GM12878 (cell line): Measurements from ENCODE around the gene POLD2. TPM values are rescaled to one million over a fixed set of nuclear protein-coding genes. Genes with fewer than 3 reads are reported as not detected.

ENCODE experiments used
- ATAC-seq: fragments of 200-7000 bp; cut with Tn5 transposase; 3 replicates; pipeline ENCODE4 v1.9.1; 2020; ENCODE audit warnings: mild to moderate bottlenecking, moderate library complexity
- BruUV-seq: library from RNA; stranded (reverse); fragments of 400-500 nt; replicated peaks from 2 replicates; lab custom pipeline; 2021; lab: Mats Ljungman, UMichigan
- CTCF ChIA-PET: fragments of 300-600 bp; sonication (Branson Sonifier 250); formaldehyde crosslinking; extraction: SDS; loops from one replicate; lab custom pipeline; 2021; ENCODE audit warnings: inconsistent platforms; lab: Yijun Ruan, JAX
- POLR2A ChIA-PET: fragments of 350-600 bp; formaldehyde crosslinking; extraction: SDS; loops from one replicate; lab custom pipeline; 2021; ENCODE audit warnings: inconsistent platforms; lab: Charles Lee
- RAD21 ChIA-PET: fragments of 300-600 bp; sonication (Branson Sonifier 250); formaldehyde crosslinking; loops from one replicate; lab custom pipeline; 2023; ENCODE audit warnings: antibody characterized with exemption; ENCODE audit not compliant: unreplicated experiment; lab: Charles Lee
- SMC1A ChIA-PET: fragments of 300-600 bp; sonication (Branson Sonifier 250); formaldehyde crosslinking; loops from one replicate; lab custom pipeline; 2023; ENCODE audit not compliant: unreplicated experiment, uncharacterized antibody; lab: Charles Lee
- DNase-seq: peaks from one replicate; pipeline ENCODE4 v3.0.0-alpha.2; 2011; ENCODE audit warnings: low read depth, low spot score
- FAIRE-seq: peaks from 3 replicates; lab custom pipeline; 2011; peaks lifted over from hg19 to GRCh38; lab: Jason Lieb, UNC
- H2AFZ ChIP-seq: 2 replicates; pipeline ENCODE4 v1.6.0; 2011; ENCODE audit warnings: low read depth, low read length, control low read depth; ENCODE audit not compliant: control insufficient read depth
- H3K27ac ChIP-seq: 2 replicates; pipeline ENCODE4 v1.5.1; 2011; ENCODE audit warnings: control low read depth; ENCODE audit not compliant: control insufficient read depth, insufficient read depth
- H3K27me3 ChIP-seq, 2 experiments: replicated peaks in 1 of 2; 2 replicates each; pipeline versions ENCODE4 v1.6.0 to v1.6.1; 2011; ENCODE audit warnings: low read length in 1 of 2; ENCODE audit not compliant: control insufficient read depth in 2 of 2, insufficient read depth in 2 of 2
- H3K36me3 ChIP-seq, 2 experiments: 2 replicates each; pipeline ENCODE4 v1.5.1; 2011; ENCODE audit warnings: low read length in 1 of 2; ENCODE audit not compliant: control insufficient read depth in 2 of 2, insufficient read depth in 2 of 2
- H3K4me1 ChIP-seq: 2 replicates; pipeline ENCODE4 v1.6.1; 2011; ENCODE audit warnings: mild to moderate bottlenecking, low read length, moderate library complexity, mixed read lengths; ENCODE audit not compliant: control insufficient read depth, insufficient read depth
- H3K4me2 ChIP-seq: 2 replicates; pipeline ENCODE4 v1.6.0; 2011; ENCODE audit warnings: control low read depth; ENCODE audit not compliant: control insufficient read depth, insufficient read depth
- H3K4me3 ChIP-seq: fragments of 200-600 bp; sonication (generic); 2 replicates; pipeline ENCODE4 v1.5.1; 2016
- H3K79me2 ChIP-seq: 2 replicates; pipeline ENCODE4 v1.6.0; 2011; ENCODE audit warnings: low read length; ENCODE audit not compliant: control insufficient read depth, insufficient read depth
- H3K9ac ChIP-seq: 2 replicates; pipeline ENCODE4 v1.8.0; 2011; ENCODE audit warnings: low read length, control low read depth, mixed read lengths; ENCODE audit not compliant: control insufficient read depth, insufficient read depth
- H3K9me3 ChIP-seq: replicated peaks from 3 replicates; pipeline ENCODE4 v1.5.1; 2011; ENCODE audit warnings: mild to moderate bottlenecking, low read length; ENCODE audit not compliant: control insufficient read depth, insufficient read depth
- H4K20me1 ChIP-seq: 2 replicates; pipeline ENCODE4 v1.6.0; 2011; ENCODE audit not compliant: control insufficient read depth, insufficient read depth
- ETV6 ChIP-seq, 2 experiments: fragments of 450-650 bp in 1 of 2; IDR thresholded peaks in 1 of 2; conservative IDR thresholded peaks in 1 of 2; 2 replicates each; pipeline ENCODE4 v1.6.1; 2014; ENCODE audit warnings: antibody characterized with exemption in 1 of 2, borderline replicate concordance in 1 of 2, low read depth in 1 of 2, mild to moderate bottlenecking in 1 of 2, moderate library complexity in 1 of 2
- IKZF2 ChIP-seq, 2 experiments: fragments of 450-650 bp; IDR thresholded peaks; 2 replicates each; pipeline ENCODE4 v1.6.1; 2017; ENCODE audit warnings: mild to moderate bottlenecking in 2 of 2, moderate library complexity in 2 of 2
- WGBS: methylation state at CpG from one replicate; pipeline ENCODE4 v1.1.6; 2016; ENCODE audit warnings: low lambda C conversion rate; ENCODE audit not compliant: insufficient replicate concordance, insufficient coverage; ENCODE audit errors: missing lambda C conversion rate; 5-methylcytosine and 5-hydroxymethylcytosine counted together
- in situ Hi-C: fragments of 300-500 bp; cut with MboI; formaldehyde crosslinking; loops from 9 replicates; pipeline ENCODE4 v1.14.3; 2018; ENCODE audit warnings: mixed read lengths
- intact Hi-C: fragments of 100-400 bp; cut with micrococcal nuclease; formaldehyde crosslinking; loops from one replicate; pipeline ENCODE4 v1.14.2; 2022; ENCODE audit not compliant: unreplicated experiment
- polyA plus RNA-seq, 11 experiments: library from polyadenylated mRNA; depleted of rRNA in 4 of 11; unstranded in 6 of 11; stranded (reverse) in 5 of 11; fragments of >200 nt; fragmentation: Nextera tagmentation in 4 of 11; fragmentation: Illumina TruSeq in 1 of 11; extraction: Ambion mirVana in 4 of 11; extraction: Trizol in 1 of 11; gene quantifications; 1 replicate in 1 of 11; 2 replicates in 10 of 11; pipeline versions ENCODE4 v1.2.1 to v1.2.3, GENCODE V29; 2011 to 2016; ENCODE audit warnings: inconsistent platforms in 2 of 11, missing spikeins in 2 of 11, low read depth in 1 of 11
- total RNA-seq, 4 experiments: library from RNA; depleted of rRNA in 3 of 4; stranded (reverse); fragments of >200 nt in 3 of 4; fragmentation: Illumina TruSeq in 1 of 4; extraction: Trizol in 1 of 4; gene quantifications; 2 replicates each; pipeline versions ENCODE4 v1.2.1 to v1.2.3, GENCODE V29; 2013 to 2021
- TF ChIP-seq, protein P1 (sequence below): fragments of 450-650 bp; conservative IDR thresholded peaks from 2 replicates; pipeline ENCODE4 v1.6.1; 2017; ENCODE audit warnings: mild to moderate bottlenecking, moderate library complexity
- TF ChIP-seq, protein P2 (sequence below): IDR thresholded peaks from 2 replicates; pipeline ENCODE4 v1.6.1; 2012; ENCODE audit warnings: low read depth, low read length, improper control_type of control experiment
- TF ChIP-seq, protein P3 (sequence below): fragments of 450-650 bp; IDR thresholded peaks from 2 replicates; pipeline ENCODE4 v1.6.1; 2016; ENCODE audit warnings: mild to moderate bottlenecking

Gene POLD2
- total and polyA plus RNA-seq, 10 of the 15 experiments (the other 5 are each of a cell fraction or from before 2014, with no cell fraction given) = 19.1 to 287 (median 169) TPM

DNA sequence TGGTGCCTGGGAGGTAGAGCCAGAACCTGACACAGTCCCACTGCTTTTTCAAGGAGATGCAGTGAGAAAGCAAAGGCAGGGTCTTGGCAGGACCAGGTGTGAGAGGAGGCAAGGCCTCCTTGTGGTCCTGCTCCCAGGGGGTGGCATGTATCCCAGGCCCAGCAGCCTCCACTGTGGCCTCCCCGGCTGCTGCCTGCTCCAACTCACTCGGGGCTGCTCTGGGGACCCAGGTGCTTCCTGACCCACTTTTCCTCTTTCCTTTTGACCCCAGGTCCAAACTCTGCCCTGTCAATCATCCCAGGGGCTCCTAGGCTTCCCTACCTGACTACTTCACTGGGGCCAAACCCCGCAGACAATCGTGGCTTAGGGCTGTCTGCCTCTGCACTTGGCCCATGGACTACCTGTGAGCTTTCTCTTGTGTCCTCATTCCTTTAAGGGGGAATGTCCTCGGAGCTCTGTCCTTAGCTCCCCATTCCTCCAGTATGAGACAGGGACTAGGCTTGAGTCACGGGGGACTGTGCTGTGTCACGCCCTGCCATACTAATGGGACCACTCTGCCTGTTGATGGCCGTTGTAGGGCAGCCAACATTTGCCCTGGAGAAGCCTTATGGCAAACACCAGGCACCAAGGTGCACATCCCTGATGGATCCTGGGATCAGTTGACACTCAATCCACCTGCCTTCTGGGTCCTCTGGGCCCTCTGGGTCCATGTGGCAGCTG lies 20.3 kb downstream of the POLD2 start:
- H4K20me1 ChIP-seq = no peaks in the 10 kb centered on the region
- peaks cover 11 to 15% of the 10 kb centered on the region in 2 experiments for H3K27me3 ChIP-seq
- WGBS = 56% methylated on average over 8 of the region's 8 CpGs
- H3K4me3 ChIP-seq = no peak overlapping the region
- H2AFZ ChIP-seq = no peak overlapping the region
- no peak overlapping the region for H3K4me2 ChIP-seq
- no peaks in the 10 kb centered on the region for H3K9me3 ChIP-seq
- no peak overlapping the region for H3K27ac ChIP-seq
- SMC1A ChIA-PET = no interaction called here
- H3K79me2 ChIP-seq = no peaks in the 10 kb centered on the region
- FAIRE-seq (no peak), ATAC-seq (no peak), DNase-seq (no peak)
- CTCF ChIA-PET = interaction anchor here (1.3 kb wide), 1 partner anchor 93 kb away, joined by 3 read pairs; no protein-coding TSS in a partner anchor
- TF ChIP-seq, protein P1, sequence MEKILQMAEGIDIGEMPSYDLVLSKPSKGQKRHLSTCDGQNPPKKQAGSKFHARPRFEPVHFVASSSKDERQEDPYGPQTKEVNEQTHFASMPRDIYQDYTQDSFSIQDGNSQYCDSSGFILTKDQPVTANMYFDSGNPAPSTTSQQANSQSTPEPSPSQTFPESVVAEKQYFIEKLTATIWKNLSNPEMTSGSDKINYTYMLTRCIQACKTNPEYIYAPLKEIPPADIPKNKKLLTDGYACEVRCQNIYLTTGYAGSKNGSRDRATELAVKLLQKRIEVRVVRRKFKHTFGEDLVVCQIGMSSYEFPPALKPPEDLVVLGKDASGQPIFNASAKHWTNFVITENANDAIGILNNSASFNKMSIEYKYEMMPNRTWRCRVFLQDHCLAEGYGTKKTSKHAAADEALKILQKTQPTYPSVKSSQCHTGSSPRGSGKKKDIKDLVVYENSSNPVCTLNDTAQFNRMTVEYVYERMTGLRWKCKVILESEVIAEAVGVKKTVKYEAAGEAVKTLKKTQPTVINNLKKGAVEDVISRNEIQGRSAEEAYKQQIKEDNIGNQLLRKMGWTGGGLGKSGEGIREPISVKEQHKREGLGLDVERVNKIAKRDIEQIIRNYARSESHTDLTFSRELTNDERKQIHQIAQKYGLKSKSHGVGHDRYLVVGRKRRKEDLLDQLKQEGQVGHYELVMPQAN = no peak
- TF ChIP-seq, protein P2, sequence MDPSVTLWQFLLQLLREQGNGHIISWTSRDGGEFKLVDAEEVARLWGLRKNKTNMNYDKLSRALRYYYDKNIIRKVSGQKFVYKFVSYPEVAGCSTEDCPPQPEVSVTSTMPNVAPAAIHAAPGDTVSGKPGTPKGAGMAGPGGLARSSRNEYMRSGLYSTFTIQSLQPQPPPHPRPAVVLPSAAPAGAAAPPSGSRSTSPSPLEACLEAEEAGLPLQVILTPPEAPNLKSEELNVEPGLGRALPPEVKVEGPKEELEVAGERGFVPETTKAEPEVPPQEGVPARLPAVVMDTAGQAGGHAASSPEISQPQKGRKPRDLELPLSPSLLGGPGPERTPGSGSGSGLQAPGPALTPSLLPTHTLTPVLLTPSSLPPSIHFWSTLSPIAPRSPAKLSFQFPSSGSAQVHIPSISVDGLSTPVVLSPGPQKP = no peak
- TF ChIP-seq ETV6 (conservative IDR thresholded peaks at IDR 0.05 in 1 of 2, IDR thresholded peaks at IDR 0.05 in 1 of 2; ENCODE audit: borderline replicate concordance in 1 of 2, low read depth in 1 of 2) (no peak), IKZF2 (IDR thresholded peaks at IDR 0.05) (no peak)
- TF ChIP-seq, protein P3, sequence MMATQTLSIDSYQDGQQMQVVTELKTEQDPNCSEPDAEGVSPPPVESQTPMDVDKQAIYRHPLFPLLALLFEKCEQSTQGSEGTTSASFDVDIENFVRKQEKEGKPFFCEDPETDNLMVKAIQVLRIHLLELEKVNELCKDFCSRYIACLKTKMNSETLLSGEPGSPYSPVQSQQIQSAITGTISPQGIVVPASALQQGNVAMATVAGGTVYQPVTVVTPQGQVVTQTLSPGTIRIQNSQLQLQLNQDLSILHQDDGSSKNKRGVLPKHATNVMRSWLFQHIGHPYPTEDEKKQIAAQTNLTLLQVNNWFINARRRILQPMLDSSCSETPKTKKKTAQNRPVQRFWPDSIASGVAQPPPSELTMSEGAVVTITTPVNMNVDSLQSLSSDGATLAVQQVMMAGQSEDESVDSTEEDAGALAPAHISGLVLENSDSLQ = peak; percentile 31; the same call in 1 of the 2 replicates
- no peak overlapping the region for H3K9ac ChIP-seq
- RAD21 ChIA-PET = no interaction called here
- H3K36me3 ChIP-seq = no peaks in the 10 kb centered on the region
- POLR2A ChIA-PET = no interaction called here
- intact Hi-C loops (no loop called here), in situ Hi-C loops (no loop called here)
- H3K4me1 ChIP-seq = no peaks in the 10 kb centered on the region
- BruUV-seq = no TSS peak
